CD14-positive monocyte (primary cell): ENCODE results near the gene APH1B. TPM values are rescaled to one million over a fixed set of nuclear protein-coding genes. Genes with fewer than 3 reads are reported as not detected.

Source experiments
- DNase-seq, 3 donors: peaks; one replicate each; pipeline ENCODE4 v3.0.0-alpha.2; 2011 to 2022
- H2AFZ ChIP-seq: 2 replicates; pipeline ENCODE4 v1.6.0; 2012; ENCODE audit warnings: mild to moderate bottlenecking, low read depth, low read length, inconsistent platforms; ENCODE audit not compliant: insufficient read depth, poor library complexity, severe bottlenecking
- H3K27ac ChIP-seq, 2 donors: 1 replicate in 1 of 2; 2 replicates in 1 of 2; pipeline ENCODE4 v1.5.1; 2012 to 2013; ENCODE audit warnings: low read length in 2 of 2, control low read depth in 1 of 2, inconsistent platforms in 1 of 2, low read depth in 1 of 2, mild to moderate bottlenecking in 1 of 2
- H3K27me3 ChIP-seq, 2 donors: one replicate each; pipeline versions ENCODE4 v1.6.0 to v1.6.1; 2011 to 2013; ENCODE audit warnings: low read length in 2 of 2; ENCODE audit not compliant: control insufficient read depth in 2 of 2, insufficient read depth in 2 of 2
- H3K36me3 ChIP-seq, 2 donors: replicated peaks in 1 of 2; 1 replicate in 1 of 2; 2 replicates in 1 of 2; pipeline versions ENCODE4 v1.5.1 to v1.6.1; 2012 to 2013; ENCODE audit warnings: low read length in 2 of 2, control low read depth in 1 of 2, inconsistent platforms in 1 of 2, mild to moderate bottlenecking in 1 of 2; ENCODE audit not compliant: insufficient read depth in 2 of 2, control insufficient read depth in 1 of 2
- H3K4me1 ChIP-seq, 2 donors: 1 replicate in 1 of 2; 2 replicates in 1 of 2; pipeline versions ENCODE4 v1.5.1 to v1.6.1; 2012 to 2013; ENCODE audit warnings: low read length in 2 of 2, control low read depth in 1 of 2, inconsistent platforms in 1 of 2, mild to moderate bottlenecking in 1 of 2, moderate library complexity in 1 of 2; ENCODE audit not compliant: insufficient read depth in 2 of 2, control insufficient read depth in 1 of 2
- H3K4me2 ChIP-seq: replicated peaks from 2 replicates; pipeline ENCODE3; 2012; ENCODE audit warnings: low read length, moderate library complexity, mild to moderate bottlenecking; ENCODE audit not compliant: poor library complexity, severe bottlenecking; ENCODE audit errors: extremely low read depth
- H3K4me3 ChIP-seq, 3 experiments: fragments of 200-600 bp in 1 of 3; sonication (generic) in 1 of 3; replicated peaks in 1 of 3; 1 replicate in 2 of 3; 2 replicates in 1 of 3; pipeline ENCODE4 v1.5.1; 2011 to 2013; ENCODE audit warnings: low read length in 3 of 3, mild to moderate bottlenecking in 3 of 3, control low read depth in 2 of 3, low read depth in 2 of 3, inconsistent platforms in 1 of 3, moderate library complexity in 1 of 3
- H3K79me2 ChIP-seq: 2 replicates; pipeline ENCODE4 v1.6.0; 2012; ENCODE audit warnings: mild to moderate bottlenecking, control low read depth, inconsistent platforms, low read length, moderate library complexity; ENCODE audit not compliant: insufficient read depth
- H3K9ac ChIP-seq: 2 replicates; pipeline ENCODE4 v1.6.0; 2017; ENCODE audit warnings: low read length, mild to moderate bottlenecking; ENCODE audit not compliant: insufficient read depth, poor library complexity, severe bottlenecking
- H3K9me3 ChIP-seq, 2 donors: replicated peaks in 1 of 2; 1 replicate in 1 of 2; 2 replicates in 1 of 2; pipeline versions ENCODE4 v1.5.1 to v1.6.1; 2012 to 2013; ENCODE audit warnings: low read length in 2 of 2, control low read depth in 1 of 2; ENCODE audit not compliant: control insufficient read depth in 1 of 2, insufficient read depth in 1 of 2
- H4K20me1 ChIP-seq: 2 replicates; pipeline ENCODE4 v1.6.0; 2012; ENCODE audit warnings: mild to moderate bottlenecking, low read length, control low read depth, moderate library complexity; ENCODE audit not compliant: insufficient read depth
- H3K27ac Mint-ChIP-seq, 7 donors: one replicate each; pipeline ENCODE4 v1.8.0; 2020; ENCODE audit warnings: mild to moderate bottlenecking in 7 of 7, mixed read lengths in 7 of 7, moderate library complexity in 6 of 7, inconsistent platforms in 2 of 7
- H3K27me3 Mint-ChIP-seq, 3 donors: one replicate each; pipeline ENCODE4 v1.8.0; 2021 to 2022; ENCODE audit warnings: low read depth in 3 of 3, mild to moderate bottlenecking in 3 of 3, mixed read lengths in 3 of 3, moderate library complexity in 3 of 3, inconsistent platforms in 1 of 3
- H3K36me3 Mint-ChIP-seq, 2 donors: one replicate each; pipeline ENCODE4 v1.8.0; 2020; ENCODE audit warnings: mixed read lengths in 2 of 2, inconsistent platforms in 1 of 2, mild to moderate bottlenecking in 1 of 2
- H3K4me1 Mint-ChIP-seq: one replicate; pipeline ENCODE4 v1.8.0; 2020; ENCODE audit warnings: mild to moderate bottlenecking, mixed read lengths
- H3K4me3 Mint-ChIP-seq, 2 donors: one replicate each; pipeline ENCODE4 v1.8.0; 2020; ENCODE audit warnings: mild to moderate bottlenecking in 2 of 2, mixed read lengths in 2 of 2, moderate library complexity in 1 of 2
- H3K9me3 Mint-ChIP-seq, 7 donors: one replicate each; pipeline ENCODE4 v1.8.0; 2020 to 2022; ENCODE audit warnings: mixed read lengths in 7 of 7, mild to moderate bottlenecking in 6 of 7, moderate library complexity in 6 of 7, inconsistent platforms in 2 of 7
- WGBS: methylation state at CpG from one replicate; pipeline ENCODE4 v1.1.5; 2013; ENCODE audit warnings: missing lambda C conversion rate; ENCODE audit not compliant: insufficient coverage; 5-methylcytosine and 5-hydroxymethylcytosine counted together
- intact Hi-C, 2 donors: fragments of 100-400 bp; cut with micrococcal nuclease; formaldehyde crosslinking; loops; one replicate each; pipeline versions ENCODE4 v1.15.0 to v1.15.1; 2023
- polyA plus RNA-seq, 3 donors: library from polyadenylated mRNA; depleted of rRNA in 1 of 3; unstranded in 2 of 3; stranded (reverse) in 1 of 3; fragments of 300-500 nt in 2 of 3; fragments of >200 nt in 1 of 3; fragmentation: Illumina TruSeq in 2 of 3; gene quantifications; 1 replicate in 2 of 3; 2 replicates in 1 of 3; pipeline ENCODE4 v1.2.3, GENCODE V29; 2012 to 2021
- TF ChIP-seq, protein P1 (sequence below): fragments of 200-600 bp; IDR thresholded peaks from one replicate; pipeline ENCODE4 v1.8.0; 2022; ENCODE audit warnings: antibody characterized with exemption, mild to moderate bottlenecking

Gene APH1B
- polyA plus RNA-seq, 3 donors, result 13.6 to 57.1 (median 54.8) TPM

GRCh38 chr15:63321462-63321861, 44.1 kb downstream of the APH1B start:
- Histone ChIP-seq H2AFZ (no peak overlapping the region), H3K9me3 (no peaks in the 10 kb centered on the region), H4K20me1 (no peaks in the 10 kb centered on the region), H3K27ac (no peak overlapping the region), H3K9ac (no peak overlapping the region), H3K4me1 (no peaks in the 10 kb centered on the region), H3K79me2 (no peaks in the 10 kb centered on the region), H3K27me3 (no peaks in the 10 kb centered on the region), H3K36me3 (no peaks in the 10 kb centered on the region), H3K4me2 (no peak overlapping the region), H3K4me3 (no peak overlapping the region)
- TF ChIP-seq, protein P1, sequence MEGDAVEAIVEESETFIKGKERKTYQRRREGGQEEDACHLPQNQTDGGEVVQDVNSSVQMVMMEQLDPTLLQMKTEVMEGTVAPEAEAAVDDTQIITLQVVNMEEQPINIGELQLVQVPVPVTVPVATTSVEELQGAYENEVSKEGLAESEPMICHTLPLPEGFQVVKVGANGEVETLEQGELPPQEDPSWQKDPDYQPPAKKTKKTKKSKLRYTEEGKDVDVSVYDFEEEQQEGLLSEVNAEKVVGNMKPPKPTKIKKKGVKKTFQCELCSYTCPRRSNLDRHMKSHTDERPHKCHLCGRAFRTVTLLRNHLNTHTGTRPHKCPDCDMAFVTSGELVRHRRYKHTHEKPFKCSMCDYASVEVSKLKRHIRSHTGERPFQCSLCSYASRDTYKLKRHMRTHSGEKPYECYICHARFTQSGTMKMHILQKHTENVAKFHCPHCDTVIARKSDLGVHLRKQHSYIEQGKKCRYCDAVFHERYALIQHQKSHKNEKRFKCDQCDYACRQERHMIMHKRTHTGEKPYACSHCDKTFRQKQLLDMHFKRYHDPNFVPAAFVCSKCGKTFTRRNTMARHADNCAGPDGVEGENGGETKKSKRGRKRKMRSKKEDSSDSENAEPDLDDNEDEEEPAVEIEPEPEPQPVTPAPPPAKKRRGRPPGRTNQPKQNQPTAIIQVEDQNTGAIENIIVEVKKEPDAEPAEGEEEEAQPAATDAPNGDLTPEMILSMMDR, result no peak
- Mint-ChIP-seq H3K4me1 (no peaks in the 10 kb centered on the region), H3K27me3 (peaks cover 0 to 6% (median 3%) of the 10 kb centered on the region in 3 donors), H3K27ac (no peak overlapping the region), H3K9me3 (no peaks in the 10 kb centered on the region), H3K4me3 (no peak overlapping the region), H3K36me3 (no peaks in the 10 kb centered on the region)
- DNase-seq, result no peak
- 95% methylated on average over 22 of the region's 29 CpGs for WGBS
- intact Hi-C loops, result no loop called here

DNA sequence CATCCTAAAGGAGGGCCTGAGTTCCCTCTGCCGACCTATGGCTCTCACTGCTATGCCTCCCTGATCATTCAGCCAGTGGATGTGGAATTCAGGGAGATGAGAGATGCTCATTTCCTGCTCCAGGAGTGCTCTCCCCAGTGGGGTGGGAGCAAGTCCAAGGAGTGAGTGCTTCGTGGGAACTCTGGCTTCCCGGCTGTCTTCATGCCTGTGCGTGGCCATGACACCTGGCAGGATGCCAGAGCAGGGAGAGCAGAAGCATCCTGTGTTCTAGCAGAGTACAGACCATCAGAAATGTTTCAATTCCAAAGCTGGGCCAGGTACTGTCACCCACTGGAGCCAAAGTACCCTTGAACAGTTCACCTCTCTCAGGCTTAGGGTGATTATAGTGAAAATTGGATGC, 45.1 kb downstream of the APH1B start:
- H3K9me3 Mint-ChIP-seq, result no peaks in the 10 kb centered on the region
- H3K27me3 Mint-ChIP-seq, result peaks cover 0 to 1% (median under 1%) of the 10 kb centered on the region in 3 donors
- TF ChIP-seq, protein P1, result no peak
- Histone ChIP-seq H4K20me1 (no peaks in the 10 kb centered on the region), H3K36me3 (no peaks in the 10 kb centered on the region), H3K79me2 (no peaks in the 10 kb centered on the region), H3K27me3 (no peaks in the 10 kb centered on the region), H3K4me1 (no peaks in the 10 kb centered on the region), H3K27ac (no peak overlapping the region), H3K9me3 (no peaks in the 10 kb centered on the region), H3K4me3 (no peak overlapping the region), H2AFZ (no peak overlapping the region), H3K4me2 (no peak overlapping the region), H3K9ac (no peak overlapping the region)
- H3K4me1 Mint-ChIP-seq, result no peaks in the 10 kb centered on the region
- no peak overlapping the region for H3K4me3 Mint-ChIP-seq
- no peak overlapping the region for H3K27ac Mint-ChIP-seq
- intact Hi-C loops, result no loop called here
- no peaks in the 10 kb centered on the region for H3K36me3 Mint-ChIP-seq
- no peak for DNase-seq
- WGBS, result 40% methylated on average over 4 of the region's 4 CpGs
